ENCODE results near the gene C1GALT1C1L.

The C1GALT1C1L gene

GRCh38 chr2:43631618-43632317 lies 44.5 kb downstream of the C1GALT1C1L start:
- H3K36me3 ChIP-seq (ENCODE audit: insufficient read depth, insufficient read length, low read length), result no peaks in the 10 kb centered on the region
- H3K9me3 ChIP-seq (ENCODE audit: insufficient read depth, low read length), result no peaks in the 10 kb centered on the region
- no peak overlapping the region for H3K4me3 ChIP-seq (ENCODE audit: insufficient read length, low read depth)
- no peak overlapping the region for H3K9ac ChIP-seq (ENCODE audit: insufficient read length, low read depth)
- TF ChIP-seq YY1 (IDR thresholded peaks at IDR 0.05; ENCODE audit: insufficient read depth, insufficient read length) (no peak), ZNF274 (IDR thresholded peaks at IDR 0.05; ENCODE audit: low read depth, low read length) (no peak), SUZ12 (IDR thresholded peaks at IDR 0.05; ENCODE audit: extremely low read depth, insufficient read depth, insufficient read length) (no peak)
- H3K27me3 ChIP-seq (ENCODE audit: insufficient read depth, insufficient read length), result no peaks in the 10 kb centered on the region
- peaks cover 2% of the 10 kb centered on the region for H3K4me1 ChIP-seq (ENCODE audit: insufficient read depth, insufficient read length)
- DNase-seq (ENCODE audit: low read depth, low spot score), result no peak
